K562 (cell line): Measurements from ENCODE around the gene ST6GALNAC6. TPM values are rescaled to one million over a fixed set of nuclear protein-coding genes. Genes with fewer than 3 reads are reported as not detected.

ENCODE experiments used
- ATAC-seq: fragments of 200-7000 bp; cut with Tn5 transposase; 3 replicates; pipeline ENCODE4 v1.9.1; 2020; ENCODE audit warnings: moderate library complexity
- BruUV-seq: library from RNA; stranded (reverse); fragments of 400-500 nt; replicated peaks from 2 replicates; lab custom pipeline; 2021; lab: Mats Ljungman, UMichigan
- CTCF ChIA-PET: fragments of 300-600 bp; formaldehyde crosslinking; extraction: SDS; loops from one replicate; lab custom pipeline; 2021; ENCODE audit warnings: low intra/inter-chr PET ratio; lab: Yijun Ruan, JAX
- POLR2A ChIA-PET: fragments of 300-600, 350-650 bp; sonication (Branson Sonifier 250); formaldehyde crosslinking; extraction: SDS; loops from one replicate; lab custom pipeline; 2021; ENCODE audit warnings: antibody characterized with exemption, inconsistent platforms; lab: Yijun Ruan, JAX
- DNase-seq, 4 experiments: peaks; one replicate each; pipeline versions ENCODE4 v3.0.0 to v3.0.0-alpha.2; 2011 to 2018; ENCODE audit warnings: low spot score in 3 of 4, mixed read lengths in 3 of 4; ENCODE audit errors: extremely low read depth in 1 of 4
- FAIRE-seq: peaks from 2 replicates; lab custom pipeline; 2011; peaks lifted over from hg19 to GRCh38; lab: Jason Lieb, UNC
- H2AFZ ChIP-seq: 2 replicates; pipeline ENCODE4 v1.6.0; 2011; ENCODE audit warnings: low read depth, low read length, control low read depth, inconsistent platforms
- H3K27ac ChIP-seq: fragments of 200-600 bp; 3 replicates; pipeline ENCODE4 v1.8.0; 2011; ENCODE audit warnings: low read depth, mild to moderate bottlenecking, control low read depth, inconsistent platforms, low read length, moderate library complexity, mixed read lengths; ENCODE audit errors: extremely low read depth
- H3K27me3 ChIP-seq, 2 experiments: fragments of 300-600 bp in 1 of 2; 2 replicates in 1 of 2; 3 replicates in 1 of 2; pipeline versions ENCODE4 v1.6.0 to v1.8.0; 2011; ENCODE audit warnings: inconsistent platforms in 2 of 2, low read length in 2 of 2, mild to moderate bottlenecking in 1 of 2, mixed read lengths in 1 of 2, moderate library complexity in 1 of 2; ENCODE audit not compliant: control insufficient read depth in 2 of 2, insufficient read depth in 2 of 2
- H3K36me3 ChIP-seq: fragments of 300-600 bp; 3 replicates; pipeline ENCODE4 v1.8.0; 2011; ENCODE audit warnings: mild to moderate bottlenecking, low read length, inconsistent platforms; ENCODE audit not compliant: control insufficient read depth, insufficient read depth
- H3K4me1 ChIP-seq, 2 experiments: fragments of 200-600 bp in 1 of 2; replicated peaks in 1 of 2; 2 replicates in 1 of 2; 3 replicates in 1 of 2; pipeline versions ENCODE4 v1.5.1 to v1.8.0; 2011; ENCODE audit warnings: inconsistent platforms in 2 of 2, low read length in 2 of 2, mild to moderate bottlenecking in 1 of 2, mixed read lengths in 1 of 2, moderate library complexity in 1 of 2; ENCODE audit not compliant: control insufficient read depth in 2 of 2, insufficient read depth in 2 of 2
- H3K4me2 ChIP-seq: 2 replicates; pipeline ENCODE4 v1.6.1; 2011; ENCODE audit warnings: low read length, control low read depth, inconsistent platforms, mixed read lengths; ENCODE audit not compliant: insufficient read depth
- H3K4me3 ChIP-seq: fragments of 200-600 bp; sonication (generic), shearing (Covaris generic); 2 replicates; pipeline ENCODE4 v1.5.1; 2016; ENCODE audit warnings: control low read depth, inconsistent platforms
- H3K79me2 ChIP-seq: fragments of 200-600 bp; 3 replicates; pipeline ENCODE4 v1.8.0; 2011; ENCODE audit warnings: low read length, inconsistent platforms; ENCODE audit not compliant: control insufficient read depth, insufficient read depth
- H3K9ac ChIP-seq, 2 experiments: 2 replicates each; pipeline versions ENCODE4 v1.6.0 to v1.6.1; 2011; ENCODE audit warnings: low read depth in 2 of 2, low read length in 2 of 2, control low read depth in 1 of 2, inconsistent platforms in 1 of 2, mild to moderate bottlenecking in 1 of 2, mixed read lengths in 1 of 2; ENCODE audit not compliant: insufficient read depth in 1 of 2
- H3K9me1 ChIP-seq: one replicate; pipeline ENCODE4 v1.6.0; 2011; ENCODE audit warnings: inconsistent platforms, mild to moderate bottlenecking, low read length, moderate library complexity; ENCODE audit not compliant: control insufficient read depth, insufficient read depth
- H3K9me3 ChIP-seq: replicated peaks from 2 replicates; pipeline ENCODE4 v1.5.1; 2011; ENCODE audit warnings: low read depth, low read length, inconsistent platforms; ENCODE audit not compliant: control insufficient read depth, insufficient read depth
- H4K20me1 ChIP-seq: replicated peaks from 2 replicates; pipeline ENCODE4 v1.6.1; 2011; ENCODE audit warnings: low read length, inconsistent platforms, mixed read lengths; ENCODE audit not compliant: control insufficient read depth, insufficient read depth
- ARHGAP35 ChIP-seq: fragments of 450-650 bp; IDR thresholded peaks from 2 replicates; pipeline ENCODE4 v1.6.1; 2018; ENCODE audit not compliant: partially characterized antibody
- RBM25 ChIP-seq: fragments of 200-400 bp; formaldehyde crosslinking; IDR thresholded peaks from 2 replicates; pipeline ENCODE4 v1.6.1; 2018; ENCODE audit warnings: low read length, low read depth, moderate library complexity; ENCODE audit not compliant: severe bottlenecking
- WGBS: fragments of 100-300 bp; shearing (Covaris generic); methylation state at CpG from one replicate; pipeline ENCODE4 v1.1.6; 2016; ENCODE audit warnings: low coverage, mixed read lengths; ENCODE audit not compliant: insufficient coverage; ENCODE audit errors: missing lambda C conversion rate; 5-methylcytosine and 5-hydroxymethylcytosine counted together
- in situ Hi-C: fragments of 300-500 bp; cut with MboI; formaldehyde crosslinking; loops from 4 replicates; pipeline ENCODE4 v1.15.0; 2018; ENCODE audit warnings: inconsistent platforms, mixed read lengths
- intact Hi-C: fragments of 100-400 bp; cut with micrococcal nuclease; formaldehyde crosslinking; loops from 2 replicates; pipeline ENCODE4 v1.14.2; 2022
- polyA plus RNA-seq, 8 experiments: library from polyadenylated mRNA; depleted of rRNA in 4 of 8; stranded (reverse) in 5 of 8; unstranded in 3 of 8; fragments of >200 nt; fragmentation: Nextera tagmentation in 2 of 8; fragmentation: Illumina TruSeq in 1 of 8; extraction: Ambion mirVana in 2 of 8; extraction: Trizol in 1 of 8; gene quantifications; 2 replicates each; pipeline versions ENCODE4 v1.2.1 to v1.2.3, GENCODE V29; 2011 to 2014; ENCODE audit warnings: inconsistent platforms in 1 of 8, missing spikeins in 1 of 8
- total RNA-seq, 7 experiments: library from RNA; depleted of rRNA in 6 of 7; stranded (reverse); fragments of >200 nt in 6 of 7; fragmentation: Illumina TruSeq in 2 of 7; extraction: Trizol in 2 of 7; gene quantifications; 2 replicates each; pipeline versions ENCODE4 v1.2.1 to v1.2.3, GENCODE V29; 2011 to 2021; ENCODE audit warnings: low replicate concordance in 1 of 7
- TF ChIP-seq, protein P1 (sequence below), 3 experiments: fragments of 200-800 bp in 1 of 3; sonication (Bioruptor generic) in 1 of 3; sonication (generic) in 1 of 3; formaldehyde crosslinking in 1 of 3; IDR thresholded peaks; 2 replicates each; pipeline versions ENCODE4 v1.6.1 to v1.8.0; 2016 to 2022; ENCODE audit warnings: mild to moderate bottlenecking in 2 of 3, missing compliant biosample characterization in 2 of 3, missing genetic modification characterization in 2 of 3, missing genetic modification reagents in 1 of 3
- TF ChIP-seq, protein P2 (sequence below): fragments of 250-450 bp; sonication (Bioruptor Pico); IDR thresholded peaks from 2 replicates; pipeline ENCODE4 v1.4.0; 2020

ST6GALNAC6 gene
- total and polyA plus RNA-seq, 9 of the 15 experiments (the other 6 are each of a cell fraction or from before 2014, with no cell fraction given): 0.13 to 23.0 (median 14.5) TPM

DNA sequence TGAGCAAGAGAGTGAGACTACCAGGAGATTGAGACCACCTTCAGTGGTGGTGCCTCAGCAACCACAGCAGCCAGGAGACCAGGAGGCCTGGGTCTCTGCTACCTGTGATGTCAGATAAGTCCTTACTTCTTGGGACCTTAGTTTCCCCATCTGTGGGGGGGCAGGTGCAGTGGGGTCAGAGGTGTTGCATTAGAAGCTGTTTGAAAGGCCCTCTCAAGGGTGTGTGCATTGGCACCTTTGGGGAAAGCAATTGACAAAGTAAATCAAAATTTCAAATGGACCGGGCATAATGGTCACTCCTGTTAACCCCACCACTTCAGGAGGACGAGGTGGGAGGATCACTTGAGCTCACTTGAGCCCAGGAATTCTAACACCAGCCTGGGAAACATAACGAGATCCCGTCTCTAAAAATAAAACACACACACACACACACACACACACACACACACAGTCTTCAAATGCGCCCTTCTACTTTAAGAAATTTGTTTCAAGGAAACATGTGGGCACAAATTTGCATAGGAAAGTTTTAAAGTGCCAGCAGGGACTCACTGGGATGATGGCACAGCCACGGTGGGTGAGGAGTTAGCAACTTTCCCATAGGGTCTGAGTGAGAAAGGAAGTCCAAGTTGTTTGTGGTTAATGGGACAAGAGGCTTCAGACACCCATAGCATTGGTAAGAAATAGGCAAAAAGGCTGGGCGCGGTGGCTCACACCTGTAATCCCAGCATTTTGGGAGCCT, 20.6 kb downstream of the ST6GALNAC6 start:
- peaks cover 19 to 42% of the 10 kb centered on the region in 2 experiments; a peak in 4 of 5 replicates for H3K4me1 ChIP-seq
- no peaks in the 10 kb centered on the region for H3K27me3 ChIP-seq
- BruUV-seq: no TSS peak
- H3K9me3 ChIP-seq: no peaks in the 10 kb centered on the region
- intact Hi-C loops: loop anchor here (10.0 kb wide), 1 partner anchor 284 kb away; no protein-coding TSS in a partner anchor
- CTCF ChIA-PET: no interaction called here
- peak overlapping the region; percentile 91; the same call in 1 of the 2 replicates for H2AFZ ChIP-seq
- H4K20me1 ChIP-seq: no peaks in the 10 kb centered on the region
- DNase-seq: no peak
- peak overlapping the region; percentile 80; the same call in 1 of the 2 replicates for H3K4me2 ChIP-seq
- H3K9me1 ChIP-seq: no peaks in the 10 kb centered on the region
- peak overlapping the region in 1 of 2 experiments; percentile 94; a peak in 1 of 4 replicates for H3K9ac ChIP-seq
- TF ChIP-seq, protein P1, sequence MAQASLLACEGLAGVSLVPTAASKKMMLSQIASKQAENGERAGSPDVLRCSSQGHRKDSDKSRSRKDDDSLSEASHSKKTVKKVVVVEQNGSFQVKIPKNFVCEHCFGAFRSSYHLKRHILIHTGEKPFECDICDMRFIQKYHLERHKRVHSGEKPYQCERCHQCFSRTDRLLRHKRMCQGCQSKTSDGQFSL (CRISPR knock-in tag; IDR thresholded peaks at IDR 0.05): peak; percentile 72; the same call in 1 of the 2 replicates
- TF ChIP-seq, protein P1 (tag; IDR thresholded peaks at IDR 0.05): peak in 1 of 2 experiments; percentile 18; a peak in 1 of 4 replicates
- TF ChIP-seq, protein P2, sequence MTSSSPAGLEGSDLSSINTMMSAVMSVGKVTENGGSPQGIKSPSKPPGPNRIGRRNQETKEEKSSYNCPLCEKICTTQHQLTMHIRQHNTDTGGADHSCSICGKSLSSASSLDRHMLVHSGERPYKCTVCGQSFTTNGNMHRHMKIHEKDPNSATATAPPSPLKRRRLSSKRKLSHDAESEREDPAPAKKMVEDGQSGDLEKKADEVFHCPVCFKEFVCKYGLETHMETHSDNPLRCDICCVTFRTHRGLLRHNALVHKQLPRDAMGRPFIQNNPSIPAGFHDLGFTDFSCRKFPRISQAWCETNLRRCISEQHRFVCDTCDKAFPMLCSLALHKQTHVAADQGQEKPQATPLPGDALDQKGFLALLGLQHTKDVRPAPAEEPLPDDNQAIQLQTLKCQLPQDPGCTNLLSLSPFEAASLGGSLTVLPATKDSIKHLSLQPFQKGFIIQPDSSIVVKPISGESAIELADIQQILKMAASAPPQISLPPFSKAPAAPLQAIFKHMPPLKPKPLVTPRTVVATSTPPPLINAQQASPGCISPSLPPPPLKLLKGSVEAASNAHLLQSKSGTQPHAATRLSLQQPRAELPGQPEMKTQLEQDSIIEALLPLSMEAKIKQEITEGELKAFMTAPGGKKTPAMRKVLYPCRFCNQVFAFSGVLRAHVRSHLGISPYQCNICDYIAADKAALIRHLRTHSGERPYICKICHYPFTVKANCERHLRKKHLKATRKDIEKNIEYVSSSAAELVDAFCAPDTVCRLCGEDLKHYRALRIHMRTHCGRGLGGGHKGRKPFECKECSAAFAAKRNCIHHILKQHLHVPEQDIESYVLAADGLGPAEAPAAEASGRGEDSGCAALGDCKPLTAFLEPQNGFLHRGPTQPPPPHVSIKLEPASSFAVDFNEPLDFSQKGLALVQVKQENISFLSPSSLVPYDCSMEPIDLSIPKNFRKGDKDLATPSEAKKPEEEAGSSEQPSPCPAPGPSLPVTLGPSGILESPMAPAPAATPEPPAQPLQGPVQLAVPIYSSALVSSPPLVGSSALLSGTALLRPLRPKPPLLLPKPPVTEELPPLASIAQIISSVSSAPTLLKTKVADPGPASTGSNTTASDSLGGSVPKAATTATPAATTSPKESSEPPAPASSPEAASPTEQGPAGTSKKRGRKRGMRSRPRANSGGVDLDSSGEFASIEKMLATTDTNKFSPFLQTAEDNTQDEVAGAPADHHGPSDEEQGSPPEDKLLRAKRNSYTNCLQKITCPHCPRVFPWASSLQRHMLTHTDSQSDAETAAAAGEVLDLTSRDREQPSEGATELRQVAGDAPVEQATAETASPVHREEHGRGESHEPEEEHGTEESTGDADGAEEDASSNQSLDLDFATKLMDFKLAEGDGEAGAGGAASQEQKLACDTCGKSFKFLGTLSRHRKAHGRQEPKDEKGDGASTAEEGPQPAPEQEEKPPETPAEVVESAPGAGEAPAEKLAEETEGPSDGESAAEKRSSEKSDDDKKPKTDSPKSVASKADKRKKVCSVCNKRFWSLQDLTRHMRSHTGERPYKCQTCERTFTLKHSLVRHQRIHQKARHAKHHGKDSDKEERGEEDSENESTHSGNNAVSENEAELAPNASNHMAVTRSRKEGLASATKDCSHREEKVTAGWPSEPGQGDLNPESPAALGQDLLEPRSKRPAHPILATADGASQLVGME (CRISPR knock-in tag): no peak
- TF ChIP-seq ARHGAP35: peak; percentile 9
- peak; percentile 83 for TF ChIP-seq RBM25
- TF ChIP-seq, all 486 proteins: peak for 3
- Histone ChIP-seq H3K36me3 (no peaks in the 10 kb centered on the region; the same call in 2 of the 3 replicates), H3K27ac (no peak overlapping the region), H3K79me2 (peaks cover 12% of the 10 kb centered on the region; the same call in 2 of the 3 replicates), H3K4me3 (no peak overlapping the region)
- FAIRE-seq (peak; percentile 51), ATAC-seq (no peak)
- in situ Hi-C loops: loop anchor here (5.0 to 10.0 kb wide), 3 partner anchors 33 to 377 kb away; no protein-coding TSS in a partner anchor
- 66% methylated on average over 6 of the region's 8 CpGs for WGBS
- POLR2A ChIA-PET: interaction anchor here (0.7 to 1.4 kb wide), 4 partner anchors 16 to 140 kb away, joined by 3 to 5 read pairs (median 4); no protein-coding TSS in a partner anchor
